ENCODE results near the gene MTO1.
"Not testable (repeated sequence)": the region's sequence is repeated elsewhere in the genome, so short reads cannot be mapped to it uniquely, and the experiment has no call there.

Gene MTO1

GRCh38 chr6:73532293-73532692 lies 70.8 kb downstream of the MTO1 start:
- no peak for DNase-seq

- no peak for DNase-seq
Observed at GRCh38 chr6:73534628-73535027, 73.1 kb downstream of the MTO1 start.

GRCh38 chr6:73537677-73538076 lies 76.1 kb downstream of the MTO1 start:
- no peak for DNase-seq

- no peak for DNase-seq
Observed at GRCh38 chr6:73538116-73538779, 76.7 kb downstream of the MTO1 start.

- DNase-seq, result not testable (repeated sequence)
Observed at GRCh38 chr6:73542481-73542880, 80.9 kb downstream of the MTO1 start.

DNA sequence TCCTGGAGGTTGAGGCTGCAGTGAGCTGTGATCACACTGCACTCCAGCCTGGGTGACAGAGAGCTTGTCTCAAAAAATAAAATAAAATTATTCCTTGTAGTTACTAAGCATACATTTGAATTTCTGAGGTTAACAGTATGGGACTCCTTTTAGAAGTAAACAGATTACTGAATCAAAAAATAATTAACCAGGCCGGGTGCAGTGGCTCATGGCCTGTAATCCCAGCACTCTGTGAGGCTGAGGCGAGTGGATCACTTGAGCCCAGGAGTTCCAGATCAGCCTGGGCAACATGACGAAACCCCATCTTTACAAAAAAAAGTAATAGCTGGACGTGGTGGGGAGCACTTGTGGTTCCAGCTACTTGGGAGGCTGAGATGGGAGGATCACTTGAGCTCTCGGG lies 81.4 kb downstream of the MTO1 start:
- DNase-seq, result no peak

DNA sequence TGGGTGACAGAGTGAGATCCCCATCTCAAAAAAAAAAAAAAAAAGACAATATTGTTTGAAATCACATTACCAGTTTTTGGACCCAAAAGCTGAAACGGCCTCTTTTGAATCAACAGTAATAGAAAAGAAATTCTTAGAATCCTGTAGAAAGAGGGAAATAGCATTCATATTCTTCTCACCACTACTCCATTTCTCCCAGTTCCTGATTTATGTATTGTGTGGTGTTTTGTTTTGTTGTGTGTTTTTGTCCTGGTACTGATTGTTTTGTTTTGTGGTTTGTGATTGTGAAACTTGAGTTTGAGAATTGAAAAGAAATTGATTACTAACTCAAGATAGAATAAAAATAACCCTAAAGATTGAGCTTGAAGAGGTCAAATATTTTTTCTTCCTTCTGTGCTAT lies 85.5 kb downstream of the MTO1 start:
- no peak for DNase-seq

GRCh38 chr6:73548458-73549446 lies 87.2 kb downstream of the MTO1 start:
- no peak for DNase-seq

DNA sequence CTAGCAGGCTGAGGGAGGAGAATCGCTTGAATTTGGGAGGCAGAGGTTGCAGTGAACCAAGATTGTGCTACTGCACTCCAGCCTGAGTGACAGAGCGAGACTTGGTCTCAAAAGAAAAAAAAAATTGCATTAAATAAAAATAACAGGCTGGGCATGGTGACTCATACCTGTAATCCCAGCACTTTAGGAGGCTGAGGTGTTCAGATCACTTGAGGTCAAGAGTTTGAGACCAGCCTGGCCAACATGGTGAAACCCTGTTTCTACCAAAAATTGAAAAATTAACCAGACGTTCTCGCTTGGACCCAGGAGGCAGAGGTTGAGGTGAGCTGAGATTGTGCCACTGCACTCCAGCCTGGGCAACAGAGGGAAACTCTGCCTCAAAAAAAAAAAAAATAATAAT lies 89.6 kb downstream of the MTO1 start:
- DNase-seq, result not testable (repeated sequence)

GRCh38 chr6:73555380-73555949 lies 93.9 kb downstream of the MTO1 start:
- not testable (repeated sequence) for DNase-seq

DNA sequence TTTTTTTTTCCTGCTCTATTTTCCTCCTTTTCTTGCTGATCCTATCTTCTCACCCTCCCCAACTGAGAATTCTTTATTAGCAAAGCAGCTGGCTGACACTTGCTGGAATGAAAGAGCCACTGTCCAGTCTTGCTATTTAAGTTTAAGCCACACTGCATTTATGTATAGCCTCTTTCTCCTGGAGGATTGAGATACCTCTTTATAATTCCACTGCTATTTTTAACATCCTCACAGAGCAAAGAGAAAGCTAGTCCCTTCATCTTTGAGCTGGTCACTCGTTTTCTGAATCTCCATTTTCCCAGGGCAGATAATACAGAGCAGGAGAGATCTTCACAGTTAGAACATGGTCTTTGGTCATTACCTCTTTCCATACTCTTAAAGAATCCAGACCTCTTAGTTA lies 95.3 kb downstream of the MTO1 start:
- no peak for DNase-seq

All from stimulated activated CD4-positive, alpha-beta T cell treated with anti-CD3 and anti-CD28 coated beads, Interleukin-4, amount 100 ng/mL, for 24 hours (primary cell).